HG03520 (cell line): Measurements from ENCODE around the gene ARCN1.

Source experiments
- ATAC-seq: cut with Tn5 transposase; IDR thresholded peaks from one replicate; pipeline ENCODE4 v1.9.1; 2021; ENCODE audit warnings: mild to moderate bottlenecking, moderate library complexity; ENCODE audit not compliant: unreplicated experiment

ARCN1 gene

DNA sequence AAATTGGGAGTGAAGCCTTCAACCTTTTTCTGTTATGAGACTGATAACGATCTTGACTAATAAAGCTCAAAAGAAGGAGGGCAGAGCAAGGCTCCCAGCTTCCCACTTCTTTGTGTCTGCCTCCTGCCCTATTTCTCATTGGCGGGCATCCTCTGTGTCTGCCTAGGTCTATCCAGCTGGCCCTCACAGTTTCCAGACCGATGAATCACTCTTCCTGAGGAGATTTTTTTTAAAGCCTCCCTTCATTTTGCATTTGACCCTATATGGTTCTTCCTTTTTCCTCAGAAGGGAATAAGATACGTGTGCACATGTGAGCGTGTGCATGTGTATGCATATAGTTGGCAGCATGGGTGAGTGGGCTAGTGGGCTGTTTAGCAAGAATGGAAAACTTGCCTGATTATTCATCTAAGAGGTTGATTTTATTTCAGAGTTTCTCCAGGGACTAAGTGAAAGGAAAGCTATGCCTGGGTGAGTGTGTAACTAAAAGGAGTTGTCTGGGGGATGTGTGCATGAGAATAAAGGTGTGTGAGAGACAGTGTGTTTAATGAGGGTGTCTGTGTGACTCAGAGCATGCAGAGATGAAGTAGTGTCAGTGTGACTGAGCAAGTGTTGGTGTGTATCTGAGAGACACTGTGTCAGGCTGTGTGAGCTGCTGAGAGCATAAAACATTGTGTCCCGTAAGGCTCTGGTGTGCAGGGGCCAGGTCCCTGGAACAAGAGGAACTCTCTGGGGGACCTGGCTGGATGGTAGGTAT, 47.4 kb downstream of the ARCN1 start:
- ATAC-seq = no peak

DNA sequence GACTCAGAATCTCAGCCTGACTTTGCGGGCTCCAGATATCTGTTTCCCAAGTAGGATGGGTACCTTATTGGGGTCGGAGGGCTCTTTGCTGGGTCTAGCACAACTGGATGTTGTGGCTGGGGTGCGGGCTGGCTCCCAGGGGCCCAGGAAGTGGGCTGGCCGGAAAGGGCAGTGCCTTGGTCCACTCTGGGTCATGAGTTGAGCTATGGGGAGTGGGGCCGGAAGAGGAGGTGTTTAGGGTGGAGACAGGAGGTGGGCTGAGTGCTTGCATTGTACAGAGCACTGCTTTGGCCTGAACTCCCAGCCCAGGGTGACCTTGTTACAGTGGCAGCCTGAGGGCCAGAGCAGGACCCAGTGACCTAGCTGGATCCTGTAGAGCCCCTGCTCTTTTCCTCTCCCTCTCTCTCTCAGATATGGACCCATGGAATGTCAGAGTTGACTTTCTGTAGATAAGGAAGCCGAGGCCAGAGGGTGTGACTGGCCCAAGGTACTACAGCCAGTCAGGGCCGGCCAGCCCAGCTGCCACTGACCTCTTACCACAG, 48.4 kb downstream of the ARCN1 start:
- no peak for ATAC-seq

DNA sequence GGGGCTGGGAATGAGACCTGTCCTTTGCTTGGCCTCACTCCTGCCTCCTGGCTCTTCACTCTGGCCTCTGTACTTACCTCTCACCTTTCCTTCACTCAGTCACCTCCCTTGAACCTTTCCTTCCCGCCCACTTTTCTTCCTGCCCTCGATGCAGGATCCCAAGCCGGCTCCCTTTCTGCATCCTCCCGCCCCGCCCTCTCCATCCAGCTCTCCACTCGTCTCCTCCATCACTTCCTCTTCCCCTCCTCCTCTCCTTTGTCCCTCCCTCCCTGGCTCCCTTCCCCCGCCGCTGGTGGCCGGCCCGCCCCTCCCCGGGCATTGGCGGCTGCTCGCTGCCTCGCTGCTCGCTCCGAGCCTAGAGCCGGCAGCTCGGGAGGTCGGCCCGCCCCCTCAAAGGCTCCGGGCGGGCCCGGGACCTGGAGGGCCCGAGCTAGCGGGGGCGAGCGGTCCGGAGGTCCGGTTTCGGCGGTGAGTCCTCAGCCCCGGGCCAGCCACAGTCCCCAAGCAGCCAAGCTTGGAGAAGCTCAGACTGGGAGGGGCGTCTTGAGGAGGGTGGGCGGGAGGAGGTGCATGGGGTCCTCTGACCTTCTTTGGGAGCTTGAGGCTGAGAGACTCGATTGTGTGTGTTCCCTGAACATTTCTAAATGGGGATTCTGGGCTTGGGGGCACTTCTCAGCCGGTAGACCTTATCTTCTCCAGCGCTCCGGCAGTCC, 49.0 kb downstream of the ARCN1 start:
- no peak for ATAC-seq

DNA sequence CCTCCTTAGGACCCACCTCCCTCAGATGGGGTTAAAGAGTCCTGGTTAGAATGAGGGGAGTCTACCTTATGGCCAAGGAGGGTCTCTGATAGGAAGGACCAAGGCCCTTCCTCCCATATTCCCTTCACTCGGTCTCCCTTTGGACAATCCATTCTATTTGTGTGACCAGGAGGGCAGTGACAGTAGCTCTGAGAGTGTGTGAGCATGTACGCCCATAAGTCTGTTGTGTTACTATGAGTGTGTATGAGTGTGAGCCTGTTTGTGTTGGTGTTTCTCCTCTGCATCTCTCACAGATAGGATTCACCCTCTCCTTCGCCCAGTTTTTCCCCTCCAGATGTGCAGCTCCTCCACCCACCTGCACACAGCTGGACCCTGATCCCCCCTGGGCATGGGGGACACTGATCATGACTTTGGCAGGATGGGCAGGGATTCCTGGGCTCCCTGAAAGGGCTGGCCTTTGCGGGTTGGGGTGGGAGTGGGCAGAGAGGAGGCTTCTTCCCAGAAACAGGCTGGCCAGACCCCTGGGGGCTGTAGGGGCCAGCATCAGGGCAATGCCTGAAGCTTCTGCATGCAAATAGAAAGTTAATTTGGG, 49.7 kb downstream of the ARCN1 start:
- no peak for ATAC-seq

DNA sequence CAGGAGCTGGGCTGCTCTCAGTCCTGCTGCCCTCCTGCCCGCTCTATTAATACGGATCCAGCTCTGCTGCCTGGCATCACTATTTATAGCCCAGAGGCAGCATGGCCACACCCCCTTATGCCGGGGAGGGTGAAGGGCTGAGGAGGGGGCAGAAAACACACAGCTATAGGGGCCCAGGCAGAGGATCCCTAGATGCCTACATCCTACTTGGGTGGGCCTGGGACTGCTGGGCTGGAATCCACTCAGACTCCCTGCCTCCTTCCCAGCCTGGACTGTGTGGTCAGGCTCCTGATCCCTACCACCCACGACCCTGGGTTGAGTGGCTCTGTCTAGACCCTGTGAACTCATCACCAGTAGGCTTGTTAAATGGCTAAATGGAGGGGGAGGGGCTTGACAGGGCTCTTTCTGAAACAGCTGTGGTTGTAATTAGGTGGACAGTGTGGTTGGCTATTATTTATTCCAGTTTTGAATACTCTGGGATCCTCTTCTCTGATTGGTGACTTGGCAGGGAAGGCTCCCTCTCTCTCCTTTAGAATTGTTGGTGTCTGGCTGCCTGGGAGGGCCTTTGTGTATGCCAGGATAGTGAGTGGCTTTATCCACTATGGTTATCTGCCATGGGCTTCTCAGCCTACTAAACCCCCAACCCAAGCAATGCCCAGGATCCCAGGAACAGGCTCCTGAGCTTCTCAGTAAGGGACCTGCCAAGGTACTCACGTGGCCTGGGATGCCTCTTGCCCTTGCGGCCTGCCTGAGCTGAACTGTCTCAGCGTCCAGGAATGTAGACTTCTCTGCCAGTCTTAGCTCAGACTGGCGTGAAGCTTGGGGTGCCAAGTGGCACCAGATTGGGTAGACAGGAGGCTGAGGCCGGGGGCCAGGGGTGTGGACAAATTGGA, 50.4 kb downstream of the ARCN1 start:
- no peak for ATAC-seq

DNA sequence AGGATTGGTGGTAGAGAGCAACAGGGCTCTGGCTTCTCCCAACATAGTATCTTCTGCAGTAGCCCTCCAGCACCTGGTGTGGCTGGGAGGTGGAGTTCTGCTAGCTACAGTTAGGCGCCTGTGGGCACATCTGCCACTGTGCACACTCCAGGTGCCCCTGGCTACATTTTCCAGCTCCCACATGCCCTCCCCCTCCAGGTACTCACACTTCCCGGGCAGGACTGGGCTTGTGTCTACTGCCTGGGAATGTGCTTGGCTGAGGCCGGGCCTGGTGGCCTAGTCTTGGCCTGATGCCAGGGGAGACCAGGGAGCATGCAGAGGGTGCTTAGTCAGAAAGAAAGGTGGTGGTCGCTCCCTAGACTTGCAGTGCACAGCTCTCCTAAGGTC, 51.1 kb downstream of the ARCN1 start:
- ATAC-seq = no peak

DNA sequence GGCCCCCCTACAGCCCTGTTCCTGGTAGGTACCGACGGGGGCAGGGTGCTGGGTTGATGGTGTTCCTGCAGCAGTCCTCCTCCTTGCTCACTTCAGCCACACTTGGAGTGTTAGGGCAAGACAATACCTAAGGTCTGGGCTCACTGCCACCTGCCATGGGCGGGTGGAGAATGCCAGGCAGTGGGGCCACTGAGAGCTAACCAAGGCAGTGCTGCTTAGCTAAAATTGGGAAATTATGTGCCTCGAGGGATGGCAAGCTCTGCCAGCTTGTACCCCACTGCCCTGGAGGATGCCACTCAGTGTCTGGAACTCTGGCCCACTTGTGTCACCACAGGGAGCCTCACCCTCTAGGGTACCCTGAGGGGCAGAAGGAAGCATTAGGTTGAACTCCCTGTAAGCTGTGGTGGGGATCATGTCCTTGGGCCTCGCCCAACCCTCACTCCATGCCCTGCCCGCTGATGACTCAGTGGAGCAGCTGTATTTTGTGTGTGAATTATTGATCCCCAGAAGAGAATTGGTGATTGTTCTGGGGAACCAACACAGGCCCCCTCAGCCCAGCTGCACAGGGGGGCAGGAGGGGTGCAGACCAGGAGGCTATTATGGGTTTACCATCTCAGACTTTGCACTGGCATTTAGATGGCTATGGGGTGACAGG, 53.0 kb downstream of the ARCN1 start:
- ATAC-seq = no peak

DNA sequence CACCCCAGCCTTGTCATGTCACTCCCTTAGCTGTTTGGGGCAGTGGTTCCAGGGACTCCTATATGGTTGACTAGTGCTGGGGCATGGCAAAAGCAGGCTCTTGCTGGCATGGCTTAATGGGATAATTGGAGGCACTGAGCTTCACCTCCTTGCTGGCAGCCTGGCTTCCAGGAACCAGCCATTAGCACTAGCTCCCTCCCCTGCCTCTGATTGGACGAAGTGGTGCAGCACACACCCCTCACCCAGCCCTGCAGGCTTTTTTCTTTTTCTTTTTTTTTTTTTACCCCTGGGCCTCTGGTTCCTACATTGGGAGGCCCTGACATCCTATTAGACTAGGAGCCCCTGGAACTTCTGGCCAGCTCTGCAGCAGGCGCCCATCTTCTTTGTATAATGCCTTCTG, 53.8 kb downstream of the ARCN1 start:
- no peak for ATAC-seq

DNA sequence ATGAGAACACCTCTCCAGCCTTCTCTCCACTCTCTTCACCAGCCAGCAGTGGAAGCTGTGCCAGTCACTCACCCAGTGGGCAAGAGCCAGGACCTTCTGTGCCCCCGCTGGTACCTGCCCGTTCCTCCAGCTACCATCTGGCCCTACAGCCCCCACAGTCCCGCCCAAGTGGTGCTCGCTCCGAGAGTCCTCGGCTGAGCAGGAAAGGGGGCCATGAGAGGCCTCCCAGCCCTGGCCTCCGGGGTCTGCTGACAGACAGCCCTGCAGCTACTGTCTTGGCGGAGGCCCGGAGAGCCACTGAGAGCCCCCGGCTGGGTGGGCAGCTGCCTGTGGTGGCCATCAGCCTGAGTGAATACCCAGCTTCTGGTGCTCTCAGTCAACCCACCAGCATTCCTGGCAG, 55.4 kb downstream of the ARCN1 start:
- no peak for ATAC-seq

DNA sequence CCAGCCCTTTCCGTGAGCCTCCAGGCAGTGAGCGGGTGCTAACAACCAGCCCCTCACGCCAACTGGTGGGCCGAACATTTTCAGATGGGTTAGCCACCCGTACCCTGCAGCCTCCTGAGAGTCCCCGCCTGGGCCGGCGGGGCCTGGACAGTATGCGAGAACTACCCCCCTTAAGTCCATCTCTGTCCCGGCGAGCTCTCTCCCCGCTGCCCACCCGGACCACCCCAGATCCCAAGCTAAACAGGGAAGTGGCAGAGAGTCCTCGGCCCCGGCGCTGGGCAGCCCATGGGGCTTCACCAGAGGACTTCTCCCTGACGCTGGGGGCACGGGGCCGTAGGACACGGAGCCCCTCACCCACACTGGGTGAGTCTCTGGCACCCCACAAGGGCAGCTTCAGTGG, 55.8 kb downstream of the ARCN1 start:
- ATAC-seq = no peak

DNA sequence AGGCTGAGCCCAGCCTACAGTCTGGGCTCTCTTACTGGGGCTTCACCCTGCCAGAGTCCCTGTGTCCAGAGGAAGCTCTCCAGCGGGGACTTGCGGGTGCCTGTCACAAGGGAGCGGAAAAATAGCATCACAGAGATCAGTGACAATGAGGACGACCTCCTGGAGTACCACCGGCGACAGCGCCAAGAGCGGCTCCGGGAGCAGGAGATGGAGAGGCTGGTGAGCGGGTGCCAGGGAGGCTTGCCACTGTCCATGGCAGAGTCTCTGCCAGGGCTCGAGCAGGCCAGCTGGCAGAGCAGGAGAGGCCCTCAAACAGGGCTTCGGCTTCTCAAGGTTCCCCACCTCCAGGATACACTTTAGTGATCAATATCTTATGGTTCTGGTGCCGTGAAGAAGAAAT, 56.2 kb downstream of the ARCN1 start:
- ATAC-seq = no peak

DNA sequence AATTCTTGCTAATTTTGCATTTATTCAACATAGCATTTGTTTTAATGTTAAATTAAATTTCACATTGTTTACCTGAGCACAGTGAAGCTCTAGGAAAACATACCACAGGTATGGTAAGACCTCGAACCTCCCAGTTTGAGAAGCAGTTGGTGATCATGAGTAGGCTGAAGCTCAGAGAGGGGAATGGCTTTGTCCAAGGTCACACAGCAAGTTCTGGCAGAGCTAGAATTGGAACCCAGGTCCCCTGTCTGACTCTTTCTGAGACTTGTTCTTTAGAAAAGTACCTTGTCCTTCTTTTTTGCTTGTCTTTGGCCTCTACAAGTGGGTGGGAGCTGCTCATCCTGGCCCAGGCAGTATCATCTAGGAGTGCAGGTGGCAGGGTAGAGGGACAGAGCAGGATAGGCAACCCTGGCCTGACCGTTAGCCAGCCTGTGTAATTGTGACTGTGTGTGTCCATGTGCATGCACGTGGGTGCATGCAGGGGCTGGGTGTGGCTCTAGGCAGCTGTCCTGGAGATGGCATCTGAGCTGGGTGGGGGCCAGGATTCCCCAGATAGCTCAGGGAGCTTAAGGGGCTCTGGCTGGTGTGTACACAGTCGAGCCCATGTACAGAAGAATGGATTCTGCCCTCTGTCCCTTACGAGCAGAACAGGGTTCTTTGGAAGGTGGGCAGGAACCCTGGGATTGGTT, 56.8 kb downstream of the ARCN1 start:
- no peak for ATAC-seq

DNA sequence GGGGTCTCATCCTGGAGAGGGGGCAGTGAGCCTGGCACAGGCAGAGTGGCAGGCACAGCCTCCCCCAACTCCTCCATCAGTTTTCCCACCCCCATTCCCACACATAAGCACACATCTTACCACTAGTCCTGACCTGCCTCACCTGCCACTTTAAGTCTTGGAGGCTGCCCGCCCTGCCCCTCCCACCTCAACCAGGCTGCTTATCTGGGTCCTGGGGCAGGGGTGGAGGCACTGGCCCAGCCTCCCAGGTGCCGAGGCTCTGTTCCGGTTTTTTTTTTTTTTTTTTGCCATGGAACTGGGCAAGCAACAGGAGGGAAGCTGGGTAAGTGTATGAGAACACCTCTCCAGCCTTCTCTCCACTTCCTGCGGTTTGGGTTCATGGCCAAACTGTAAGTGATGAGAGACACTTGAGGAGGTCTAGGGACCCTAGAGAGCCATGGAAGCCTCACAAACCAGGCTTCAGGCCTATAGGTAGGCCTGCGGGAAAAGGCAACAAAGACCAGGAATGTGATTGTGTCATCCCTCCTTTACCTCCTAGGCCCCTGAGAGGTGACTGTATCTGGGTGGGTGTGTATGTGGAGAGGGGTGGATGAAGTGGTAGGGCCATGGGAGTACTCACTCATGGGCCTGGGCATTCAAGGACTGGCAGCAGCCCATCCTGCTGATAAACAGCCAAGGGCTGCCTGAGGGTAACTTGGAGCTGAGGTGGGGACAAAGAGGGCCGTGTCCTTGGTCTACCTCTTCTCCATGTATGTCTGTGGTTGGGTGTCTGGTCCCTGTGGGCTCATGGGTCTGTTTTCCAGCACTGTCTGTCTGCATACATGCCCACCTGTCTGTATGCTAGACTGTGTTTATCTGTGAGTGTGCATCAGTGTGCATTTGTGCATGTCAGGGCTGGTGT, 57.8 kb downstream of the ARCN1 start:
- ATAC-seq = no peak

DNA sequence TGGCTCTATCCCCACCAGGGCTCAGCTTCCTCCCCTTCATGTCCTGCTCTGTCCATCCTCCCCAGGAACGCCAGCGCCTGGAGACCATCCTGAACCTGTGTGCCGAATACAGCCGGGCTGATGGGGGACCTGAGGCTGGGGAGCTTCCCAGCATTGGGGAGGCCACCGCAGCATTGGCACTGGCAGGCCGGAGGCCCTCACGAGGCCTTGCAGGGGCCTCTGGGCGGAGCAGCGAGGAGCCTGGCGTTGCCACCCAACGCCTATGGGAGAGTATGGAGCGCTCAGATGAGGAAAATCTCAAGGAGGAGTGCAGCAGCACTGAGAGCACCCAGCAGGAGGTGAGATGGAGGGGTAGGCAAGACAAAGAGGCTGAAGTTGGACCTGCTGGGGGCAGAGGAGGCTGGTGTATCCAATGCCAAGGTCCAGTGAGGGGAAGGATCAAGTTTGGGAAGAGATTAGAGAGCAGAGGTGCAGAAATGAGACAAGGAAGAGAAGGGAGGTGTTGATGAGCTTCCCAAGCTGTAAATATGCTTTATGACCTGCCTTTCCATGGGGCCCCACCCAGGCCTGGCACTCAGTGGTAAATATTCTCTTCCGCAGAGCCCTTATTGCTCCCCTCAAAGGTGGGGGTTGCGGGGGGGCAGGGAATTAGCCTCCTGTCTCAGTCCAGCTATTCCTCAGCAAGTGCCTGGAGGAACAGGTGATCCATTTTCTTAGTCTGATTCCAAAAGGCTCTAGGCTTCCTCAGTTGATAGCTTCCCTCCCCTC, 59.1 kb downstream of the ARCN1 start:
- ATAC-seq = no peak

DNA sequence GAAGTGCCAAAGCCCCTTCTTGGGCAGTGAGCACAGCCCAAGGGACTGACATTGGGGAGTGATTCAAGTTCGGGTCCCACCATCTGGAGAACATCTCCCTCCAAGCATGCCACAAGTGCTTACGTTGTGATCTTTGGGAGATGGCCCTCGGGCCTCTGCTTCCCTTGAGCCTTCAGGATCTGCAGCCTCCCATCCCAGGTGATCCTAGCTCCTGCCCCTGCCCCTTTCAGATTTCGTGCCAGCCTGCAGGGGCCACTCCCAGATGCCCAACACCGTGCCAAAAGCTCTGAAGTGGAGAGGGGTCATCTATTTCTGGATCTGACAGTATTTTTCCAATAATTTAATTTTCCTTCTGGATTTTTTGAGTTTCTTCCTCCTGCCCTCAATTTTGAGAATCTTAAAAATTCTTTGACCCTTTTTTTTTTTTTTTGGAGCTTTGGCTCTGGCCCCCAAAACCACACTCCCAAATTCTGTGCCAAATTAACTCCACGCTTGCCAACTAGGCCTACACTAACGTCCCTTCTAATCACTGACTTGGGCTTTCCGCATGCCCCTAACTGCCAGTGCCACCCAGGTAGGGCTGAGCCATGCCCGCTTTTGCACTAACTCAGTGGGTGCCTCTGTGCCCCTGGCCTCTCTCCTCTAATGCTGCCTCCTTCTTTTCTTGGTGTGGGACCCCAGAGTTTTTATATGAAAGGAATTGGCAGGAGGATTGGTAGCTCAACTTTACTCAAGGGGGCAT, 60.5 kb downstream of the ARCN1 start:
- no peak for ATAC-seq

DNA sequence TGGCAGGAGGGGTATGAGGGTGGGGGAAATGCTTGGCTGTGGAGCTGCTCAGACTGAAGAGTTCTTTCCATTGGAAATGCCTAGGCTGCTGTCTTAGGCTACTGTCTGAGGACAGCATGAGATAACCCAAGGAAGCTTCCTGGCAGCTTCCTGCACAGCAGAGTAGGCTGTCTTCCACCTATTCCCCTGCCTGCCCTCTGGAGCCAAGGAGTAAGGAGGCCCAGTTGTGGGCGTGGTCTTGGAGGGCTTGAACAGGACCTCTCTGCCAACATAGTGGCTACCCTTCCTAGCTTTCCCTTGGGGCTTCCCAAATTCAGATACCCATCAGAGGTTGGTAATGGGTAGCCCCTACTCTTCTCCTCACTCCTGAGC, 61.1 kb downstream of the ARCN1 start:
- ATAC-seq = no peak

DNA sequence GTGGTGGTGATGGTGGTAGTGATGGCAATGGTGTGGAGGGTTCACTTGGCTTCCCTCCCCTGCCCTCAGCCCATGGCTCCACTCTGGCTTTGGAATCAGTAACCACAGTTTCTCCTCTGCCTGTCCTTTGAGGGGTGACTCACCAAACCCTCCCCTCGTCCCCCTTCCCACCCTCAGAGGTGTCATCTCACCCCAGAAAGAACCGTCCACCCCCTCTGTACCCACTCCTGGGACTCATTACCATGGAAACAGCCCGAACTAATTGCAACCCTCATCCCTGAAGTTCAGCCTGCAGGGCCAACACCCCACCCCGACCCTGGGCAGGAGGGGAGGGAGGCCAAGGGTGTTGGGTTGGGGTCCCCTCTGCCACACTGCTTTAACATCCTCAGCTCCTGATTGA, 61.8 kb downstream of the ARCN1 start:
- no peak for ATAC-seq
